ENCODE results near the gene PUM1.

The PUM1 gene

GRCh38 chr1:31036749-31037500, 28.6 kb downstream of the PUM1 start:
- Histone ChIP-seq H3K4me3 (no peak overlapping the region), H3K27ac (peak overlapping the region in 1 of 21 experiments; percentile 29)

DNA sequence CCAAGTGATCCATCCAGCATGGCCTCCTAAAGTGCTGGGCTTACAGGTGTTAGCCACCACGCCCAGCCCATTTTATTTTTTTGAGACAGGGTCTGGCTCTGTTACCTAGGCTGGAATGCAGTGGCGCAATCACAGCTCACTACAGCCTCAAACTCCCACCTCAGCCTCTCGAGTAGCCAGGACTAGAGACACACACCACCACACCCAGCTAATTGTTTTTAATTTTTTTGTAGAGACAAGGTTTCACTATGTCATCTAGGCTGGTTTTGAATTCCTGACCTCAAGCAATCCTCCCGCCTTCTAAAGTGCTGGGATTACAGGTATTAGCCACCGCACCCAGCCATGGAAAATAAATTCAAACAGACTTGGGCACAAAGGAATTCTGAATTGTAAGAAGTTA, 31.9 kb downstream of the PUM1 start:
- Histone ChIP-seq H3K4me3 (no peak overlapping the region), H3K27ac (peak overlapping the region in 1 of 21 experiments; percentile 16)

GRCh38 chr1:31032266-31032665, 33.3 kb downstream of the PUM1 start:
- Histone ChIP-seq H3K4me3 (no peak overlapping the region), H3K27ac (no peak overlapping the region)

DNA sequence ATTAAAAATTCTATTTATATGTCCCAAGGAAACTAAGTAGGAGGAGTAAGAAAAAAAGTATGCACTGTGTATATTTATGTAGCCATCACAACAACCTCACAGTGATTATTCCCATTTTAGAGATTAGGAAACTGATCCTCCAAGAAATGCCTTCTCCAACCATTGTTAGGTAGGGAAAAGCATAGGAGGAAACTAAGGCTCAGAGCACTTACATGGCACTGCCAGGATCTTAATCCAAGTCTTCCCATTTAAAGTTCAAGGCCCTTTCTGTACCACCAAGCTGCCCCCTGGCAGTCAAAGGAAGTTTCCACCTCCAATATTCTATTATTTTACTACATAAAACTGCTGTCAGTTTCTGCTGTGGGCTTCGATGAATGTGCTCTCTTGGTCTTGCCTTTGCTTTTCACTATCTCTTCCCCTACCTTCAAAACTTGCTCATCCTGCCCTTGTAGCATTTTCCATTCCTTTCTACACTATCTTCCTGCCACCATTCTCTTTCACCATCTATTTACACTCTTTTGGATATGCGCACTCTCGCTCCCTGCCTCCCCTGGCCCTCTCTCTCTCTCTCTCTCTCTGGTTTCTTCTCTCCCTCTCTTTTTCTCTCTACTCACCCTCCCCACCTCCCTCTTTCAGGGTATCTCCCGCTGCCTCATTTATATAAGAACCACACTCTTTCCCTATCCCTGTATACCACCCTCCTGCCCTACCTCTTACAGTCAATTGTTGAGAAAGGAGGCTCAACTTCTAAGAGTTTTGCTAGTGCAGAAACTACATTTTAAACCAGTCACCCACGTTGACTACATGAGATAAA, 34.0 kb downstream of the PUM1 start:
- H3K27ac ChIP-seq: no peak overlapping the region
- H3K4me3 ChIP-seq: no peak overlapping the region

DNA sequence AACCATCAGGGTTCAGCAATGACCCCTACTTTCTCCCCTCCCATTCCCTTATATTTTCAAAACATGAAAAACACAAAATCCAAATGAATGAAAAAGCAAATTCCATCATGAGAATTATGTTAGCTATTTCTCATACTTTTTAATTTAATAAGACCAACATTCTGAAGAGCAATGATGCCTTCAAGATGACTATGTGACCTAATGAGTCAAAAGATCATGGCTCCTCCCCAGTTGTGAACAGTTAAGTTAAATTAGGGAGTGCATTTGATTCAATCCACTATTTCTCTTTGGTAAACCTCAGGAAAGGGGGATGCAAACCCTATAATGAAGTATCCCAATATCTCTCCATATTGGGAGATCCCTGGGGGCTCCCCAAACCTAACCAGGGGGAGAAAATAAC, 36.5 kb downstream of the PUM1 start:
- H3K27ac ChIP-seq: peak overlapping the region in 3 of 21 experiments; percentile 1 to 30 (median 20)
- H3K4me3 ChIP-seq: no peak overlapping the region

DNA sequence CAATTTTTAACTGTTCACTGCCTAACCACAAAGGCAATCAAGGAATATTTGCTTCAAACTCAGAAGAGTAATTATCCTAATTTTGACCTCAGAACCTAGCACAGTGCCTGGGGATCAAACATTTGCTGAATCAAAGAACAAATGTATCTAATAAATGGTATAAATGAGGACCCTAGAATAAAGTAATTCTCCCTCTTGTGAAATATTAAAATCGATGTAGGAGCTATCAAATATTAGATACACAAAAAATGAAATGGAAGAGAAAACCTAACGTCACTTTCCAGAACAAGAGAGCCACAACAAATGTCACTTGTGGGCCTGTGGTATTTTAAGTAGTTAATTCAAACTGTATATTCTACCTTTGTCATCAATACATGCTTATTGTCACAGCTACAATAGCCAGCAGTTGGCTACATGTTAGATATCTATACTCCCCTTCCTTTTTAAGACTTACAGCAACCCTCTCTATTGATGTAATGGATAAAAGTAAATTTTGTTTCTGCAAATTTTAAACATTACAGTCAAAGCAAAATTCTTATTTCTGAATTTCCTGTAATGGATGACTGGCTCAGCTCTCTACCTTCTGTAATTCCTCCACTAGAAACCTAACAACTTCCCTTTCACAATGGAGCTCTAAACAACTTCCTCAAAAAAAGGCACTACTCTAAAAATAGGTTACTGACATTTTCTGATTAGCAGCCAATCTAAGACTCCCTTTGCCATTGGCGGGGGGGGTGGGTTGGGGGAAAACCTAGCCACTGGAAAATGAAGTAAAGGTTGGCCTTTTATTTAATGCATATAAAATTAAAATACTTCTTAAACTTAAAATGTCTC, 37.6 kb downstream of the PUM1 start:
- Histone ChIP-seq H3K4me3 (no peak overlapping the region), H3K27ac (peak overlapping the region in 4 of 21 experiments; percentile 1 to 30 (median 12))

DNA sequence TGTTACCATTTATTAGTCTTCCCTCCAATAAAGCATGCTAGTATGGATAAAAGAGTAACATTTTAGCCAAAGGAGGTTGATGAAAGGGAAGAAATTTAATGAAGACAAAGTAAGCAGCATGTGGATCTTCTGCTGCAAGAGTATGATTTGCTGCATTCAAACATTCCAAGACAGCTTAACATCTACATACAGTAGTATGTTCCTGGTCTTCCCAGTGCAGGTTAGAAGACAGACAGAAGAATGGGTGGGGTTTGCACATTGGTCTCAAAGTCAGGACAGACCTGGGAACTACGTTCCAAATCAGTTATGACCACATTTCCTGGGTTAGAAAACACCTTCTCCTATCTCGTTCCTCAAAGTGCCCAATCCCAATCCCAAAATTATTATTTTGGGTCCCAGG, 43.3 kb downstream of the PUM1 start:
- Histone ChIP-seq H3K4me3 (no peak overlapping the region), H3K27ac (no peak overlapping the region)

DNA sequence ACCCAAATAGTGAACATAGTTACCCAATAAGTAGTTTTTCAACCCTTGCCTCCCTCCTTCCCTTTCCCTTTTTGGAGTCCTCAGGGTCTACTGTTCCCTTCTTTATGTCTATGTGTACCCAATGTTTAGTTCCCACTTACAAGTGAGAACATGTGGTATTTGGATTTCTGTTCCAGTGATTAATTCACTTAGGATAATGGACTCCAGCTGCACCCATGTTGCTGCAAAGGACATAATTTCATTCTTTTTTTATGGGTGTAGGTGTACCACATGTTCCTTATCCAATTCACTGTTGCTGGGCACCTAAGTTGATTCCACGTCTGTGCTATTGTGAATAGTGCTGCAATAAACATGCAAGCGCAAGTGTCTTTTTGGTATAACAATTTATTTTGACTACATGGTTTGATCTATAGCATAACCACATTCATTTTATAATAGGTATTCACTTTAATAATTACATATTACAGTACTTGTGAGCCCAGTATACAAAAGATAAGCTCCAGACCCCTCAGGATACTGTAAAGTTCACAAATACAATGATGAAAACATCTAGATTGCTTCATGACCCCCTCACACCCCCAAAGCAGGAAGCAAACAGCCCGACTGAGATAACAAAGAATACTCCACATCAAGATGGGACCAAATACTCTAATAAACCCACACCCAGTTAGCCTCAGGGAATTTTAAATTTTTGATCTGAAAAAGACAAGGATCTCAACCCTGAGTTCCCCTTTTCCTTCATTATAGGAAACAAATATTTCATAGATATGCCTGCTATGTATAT, 45.3 kb downstream of the PUM1 start:
- no peak overlapping the region for H3K4me3 ChIP-seq
- no peak overlapping the region for H3K27ac ChIP-seq

- H3K4me3 ChIP-seq: no peak overlapping the region
- no peak overlapping the region for H3K27ac ChIP-seq
Observed at GRCh38 chr1:31019401-31019800, 46.1 kb downstream of the PUM1 start.

- H3K4me3 ChIP-seq: no peak overlapping the region
- H3K27ac ChIP-seq: no peak overlapping the region
Observed at GRCh38 chr1:31016868-31017267, 48.6 kb downstream of the PUM1 start.

DNA sequence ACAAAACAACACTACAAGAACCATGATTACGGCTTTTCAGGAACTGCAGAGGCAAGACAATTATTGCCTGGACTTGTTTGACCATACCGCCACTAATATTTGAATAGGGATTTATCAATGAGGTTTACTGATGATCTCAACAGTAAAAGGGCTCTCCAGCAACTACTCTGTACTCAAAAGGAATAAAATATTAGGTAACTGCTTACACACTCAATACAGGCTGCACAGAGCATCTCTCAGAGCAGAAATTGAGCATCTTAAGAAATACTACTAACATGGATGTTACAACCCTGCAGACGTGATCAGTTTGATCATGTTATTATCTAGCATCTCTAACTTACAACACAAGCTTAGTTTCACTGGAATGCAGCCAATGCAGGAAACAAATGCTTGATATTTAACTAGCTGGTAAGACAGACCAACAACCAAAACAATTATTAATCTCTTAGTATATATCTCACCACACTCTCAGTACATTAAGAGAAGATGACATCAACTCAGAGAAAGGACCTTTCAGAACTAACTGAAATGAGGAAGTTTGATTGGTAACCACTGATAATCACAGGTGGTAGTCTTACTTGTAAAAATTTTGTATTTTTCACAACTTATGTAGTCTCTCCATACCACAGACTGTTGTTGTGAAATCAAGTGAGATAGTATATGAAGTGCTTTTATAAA, 52.2 kb downstream of the PUM1 start:
- H3K27ac ChIP-seq: no peak overlapping the region
- H3K4me3 ChIP-seq: no peak overlapping the region

- no peak overlapping the region for H3K27ac ChIP-seq
- no peak overlapping the region for H3K4me3 ChIP-seq
Observed at GRCh38 chr1:31012210-31012924, 53.1 kb downstream of the PUM1 start.

GRCh38 chr1:31011719-31012118, 53.8 kb downstream of the PUM1 start:
- H3K4me3 ChIP-seq: no peak overlapping the region
- H3K27ac ChIP-seq: no peak overlapping the region

- H3K4me3 ChIP-seq: no peak overlapping the region
- peak overlapping the region in 1 of 21 experiments; percentile 3 for H3K27ac ChIP-seq
Observed at GRCh38 chr1:31010086-31010989, 55.2 kb downstream of the PUM1 start.

GRCh38 chr1:31007462-31007991, 58.0 kb downstream of the PUM1 start:
- no peak overlapping the region for H3K4me3 ChIP-seq
- H3K27ac ChIP-seq: peak overlapping the region in 3 of 21 experiments; percentile 9 to 37 (median 14)

GRCh38 chr1:31006747-31007146, 58.8 kb downstream of the PUM1 start:
- peak overlapping the region in 1 of 21 experiments; percentile 37 for H3K27ac ChIP-seq
- no peak overlapping the region for H3K4me3 ChIP-seq

DNA sequence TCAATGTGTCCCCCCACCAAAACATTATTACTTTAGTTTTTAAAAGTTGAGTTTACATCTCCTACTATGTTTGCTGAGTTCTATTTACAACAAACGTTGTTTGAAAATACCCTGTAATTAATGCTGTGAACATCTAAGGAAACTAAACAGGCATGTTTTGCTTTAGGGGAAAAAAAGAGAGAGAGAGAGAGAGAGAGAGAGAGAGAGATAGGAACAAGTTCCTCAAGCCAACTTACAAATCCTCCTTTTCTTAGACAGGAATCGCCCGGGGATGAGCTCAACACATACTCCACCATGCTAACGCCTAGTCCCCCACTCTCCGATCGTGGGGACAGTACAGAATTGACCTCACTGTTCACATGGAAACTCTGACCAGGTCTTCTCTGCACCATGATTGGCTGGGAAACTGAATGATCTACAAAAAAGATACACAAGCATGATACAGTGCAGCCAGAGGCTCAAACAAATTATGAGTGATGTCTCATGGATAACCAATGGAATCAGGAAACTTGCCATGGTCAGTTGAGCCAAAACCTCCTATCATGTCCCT, 59.8 kb downstream of the PUM1 start:
- Histone ChIP-seq H3K4me3 (no peak overlapping the region), H3K27ac (no peak overlapping the region)

Data from skin epidermis (tissue), 12 donors.